HEK293T (cell line): ENCODE measurements around the gene USP34.

Source experiments
- ARNT ChIP-seq: fragments of 450-650 bp; IDR thresholded peaks from 2 replicates; pipeline ENCODE4 v1.6.1; 2017; ENCODE audit warnings: mild to moderate bottlenecking
- FOXM1 ChIP-seq: fragments of 450-650 bp; IDR thresholded peaks from 2 replicates; pipeline ENCODE4 v1.6.1; 2017; ENCODE audit warnings: mild to moderate bottlenecking, borderline replicate concordance
- L3MBTL2 ChIP-seq: fragments of 450-650 bp; conservative IDR thresholded peaks from 2 replicates; pipeline ENCODE4 v1.6.1; 2016; ENCODE audit warnings: mild to moderate bottlenecking
- NFRKB ChIP-seq: fragments of 450-650 bp; IDR thresholded peaks from 2 replicates; pipeline ENCODE4 v1.6.1; 2016; ENCODE audit warnings: mild to moderate bottlenecking, moderate library complexity
- TARDBP ChIP-seq: fragments of 450-650 bp; IDR thresholded peaks from 2 replicates; pipeline ENCODE4 v1.6.1; 2016
- ZNF384 ChIP-seq: fragments of 450-650 bp; IDR thresholded peaks from 2 replicates; pipeline ENCODE4 v1.6.1; 2016

- TF ChIP-seq NFRKB (no peak), ZNF384 (no peak), ARNT (no peak), FOXM1 (no peak), L3MBTL2 (no peak), TARDBP (no peak)
Observed at GRCh38 chr2:61181382-61182058, 289.4 kb downstream of the USP34 start.
